ENCODE results near the gene RPL13. TPM values are rescaled to one million over a fixed set of nuclear protein-coding genes. Genes with fewer than 3 reads are reported as not detected.
A peak's percentile ranks its signal among the peaks of the same experiment; 100 is the strongest.

Gene RPL13
- total RNA-seq, 2 experiments from 2014 or later, result 2,814 to 2,845 TPM

DNA sequence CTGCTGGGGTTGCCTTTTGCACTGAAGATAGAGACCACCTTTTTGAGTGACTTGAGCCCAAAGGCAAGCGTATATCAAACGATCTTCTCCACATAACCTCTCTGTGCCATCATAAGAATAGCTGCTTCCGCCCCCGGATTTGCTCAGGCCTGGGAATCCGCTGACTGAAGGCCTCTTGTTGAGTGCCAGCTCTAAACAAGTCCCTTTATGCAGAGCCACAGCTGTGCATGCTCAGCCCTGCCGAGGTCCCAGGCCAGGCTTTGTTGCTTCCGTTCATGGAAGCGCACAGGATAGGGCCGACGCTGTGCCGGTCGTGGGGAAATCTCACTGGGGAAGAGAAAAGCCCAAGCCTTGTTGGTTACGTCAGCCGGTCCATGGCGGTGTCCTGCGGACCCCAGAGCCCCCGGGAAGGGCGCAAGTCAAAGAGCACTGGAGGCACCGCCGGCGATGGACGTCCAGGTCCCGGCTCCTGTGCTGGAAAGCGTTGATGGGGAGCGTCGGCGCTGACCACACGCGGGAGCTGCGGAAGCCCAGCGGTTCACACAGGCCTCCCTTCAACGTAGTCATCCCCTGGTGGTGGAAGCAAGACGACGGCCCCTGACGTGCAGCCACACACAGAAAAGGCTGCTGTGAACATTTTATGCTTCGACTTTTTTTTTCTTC lies 23.5 kb upstream of the RPL13 start:
- H3K4me3 Mint-ChIP-seq, result no peak overlapping the region
- H3K27ac Mint-ChIP-seq, result no peak overlapping the region
- H3K4me1 Mint-ChIP-seq, result peaks cover 16% of the 10 kb centered on the region
- peaks cover 28% of the 10 kb centered on the region for H3K36me3 Mint-ChIP-seq
- H3K9me3 Mint-ChIP-seq, result no peaks in the 10 kb centered on the region
- H3K27me3 Mint-ChIP-seq, result no peaks in the 10 kb centered on the region
- DNase-seq, result no peak

DNA sequence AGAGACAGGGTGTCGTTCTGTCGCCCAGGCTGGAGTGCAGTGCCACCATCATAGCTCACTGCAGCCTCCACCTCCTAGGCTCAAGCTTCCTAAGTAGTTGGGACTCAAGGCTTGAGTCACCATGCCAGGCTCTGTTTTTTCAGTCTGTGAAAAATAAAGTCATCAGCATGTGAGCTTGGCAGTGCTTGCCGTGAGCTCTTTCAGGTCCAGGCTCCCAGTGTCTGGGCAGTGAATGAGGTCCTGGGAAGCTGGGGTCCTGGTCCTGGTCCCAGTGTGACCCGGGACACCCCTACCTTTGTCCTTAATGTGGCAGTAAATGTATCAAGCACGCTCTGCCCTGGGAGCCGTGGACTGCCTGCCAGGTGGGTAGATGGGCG lies 22.9 kb upstream of the RPL13 start:
- H3K4me1 Mint-ChIP-seq, result peaks cover 16% of the 10 kb centered on the region
- no peak for DNase-seq
- no peaks in the 10 kb centered on the region for H3K27me3 Mint-ChIP-seq
- no peaks in the 10 kb centered on the region for H3K9me3 Mint-ChIP-seq
- H3K27ac Mint-ChIP-seq, result no peak overlapping the region
- H3K36me3 Mint-ChIP-seq, result peaks cover 27% of the 10 kb centered on the region
- no peak overlapping the region for H3K4me3 Mint-ChIP-seq

- peaks cover 16% of the 10 kb centered on the region for H3K4me1 Mint-ChIP-seq
- no peaks in the 10 kb centered on the region for H3K27me3 Mint-ChIP-seq
- H3K27ac Mint-ChIP-seq, result no peak overlapping the region
- no peak overlapping the region for H3K4me3 Mint-ChIP-seq
- no peak for DNase-seq
- peaks cover 23% of the 10 kb centered on the region for H3K36me3 Mint-ChIP-seq
- no peaks in the 10 kb centered on the region for H3K9me3 Mint-ChIP-seq
Measured at GRCh38 chr16:89538286-89538685, 22.2 kb upstream of the RPL13 start.

DNA sequence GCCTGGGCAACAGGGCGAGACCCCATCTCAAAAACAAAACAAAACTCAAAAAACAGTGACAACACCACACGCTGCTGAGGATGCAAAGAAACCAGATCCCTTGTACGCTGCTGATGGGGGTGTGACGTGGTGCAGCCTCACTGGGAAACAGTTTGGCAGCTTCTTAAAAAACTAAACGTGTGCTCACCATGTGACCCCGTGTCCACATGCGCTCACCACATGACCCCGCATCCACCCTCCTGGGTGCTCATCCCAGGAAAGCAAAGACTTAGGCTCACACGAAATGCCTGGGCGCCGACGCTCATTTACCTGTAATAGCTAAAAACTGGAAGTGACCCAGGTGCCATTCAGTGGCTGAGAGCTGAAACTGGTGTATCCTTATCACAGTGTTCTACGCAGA lies 19.9 kb upstream of the RPL13 start:
- H3K27ac Mint-ChIP-seq, result no peak overlapping the region
- no peaks in the 10 kb centered on the region for H3K9me3 Mint-ChIP-seq
- peaks cover 2% of the 10 kb centered on the region for H3K36me3 Mint-ChIP-seq
- no peaks in the 10 kb centered on the region for H3K27me3 Mint-ChIP-seq
- DNase-seq, result no peak
- no peak overlapping the region for H3K4me3 Mint-ChIP-seq
- H3K4me1 Mint-ChIP-seq, result no peaks in the 10 kb centered on the region

DNA sequence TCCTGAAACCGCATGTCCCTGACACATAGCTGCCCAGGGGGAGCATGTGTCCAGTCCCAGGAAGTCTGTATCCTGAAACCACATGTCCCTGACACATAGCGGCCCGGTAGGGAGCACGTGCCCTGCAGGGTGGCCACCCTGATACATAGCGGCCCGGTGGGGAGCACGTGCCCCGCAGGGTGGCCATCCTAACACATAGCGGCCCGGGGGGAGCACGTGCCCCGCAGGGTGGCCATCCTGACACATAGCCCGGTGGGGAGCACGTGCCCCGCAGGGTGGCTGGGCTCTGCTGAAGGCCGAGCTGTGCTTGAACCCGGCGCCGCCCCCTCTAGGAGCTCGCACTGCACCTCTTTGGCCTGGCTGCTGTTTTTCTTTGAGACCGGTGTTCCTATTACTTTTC lies 18.7 kb upstream of the RPL13 start:
- H3K36me3 Mint-ChIP-seq, result peaks cover 2% of the 10 kb centered on the region
- H3K4me1 Mint-ChIP-seq, result no peaks in the 10 kb centered on the region
- H3K4me3 Mint-ChIP-seq, result no peak overlapping the region
- no peaks in the 10 kb centered on the region for H3K9me3 Mint-ChIP-seq
- no peak for DNase-seq
- H3K27ac Mint-ChIP-seq, result no peak overlapping the region
- no peaks in the 10 kb centered on the region for H3K27me3 Mint-ChIP-seq

GRCh38 chr16:89544113-89544512 lies 16.4 kb upstream of the RPL13 start:
- Mint-ChIP-seq H3K27me3 (no peaks in the 10 kb centered on the region), H3K36me3 (peaks cover 10% of the 10 kb centered on the region), H3K27ac (no peak overlapping the region), H3K9me3 (no peaks in the 10 kb centered on the region), H3K4me1 (peaks cover 10% of the 10 kb centered on the region), H3K4me3 (no peak overlapping the region)
- no peak for DNase-seq

DNA sequence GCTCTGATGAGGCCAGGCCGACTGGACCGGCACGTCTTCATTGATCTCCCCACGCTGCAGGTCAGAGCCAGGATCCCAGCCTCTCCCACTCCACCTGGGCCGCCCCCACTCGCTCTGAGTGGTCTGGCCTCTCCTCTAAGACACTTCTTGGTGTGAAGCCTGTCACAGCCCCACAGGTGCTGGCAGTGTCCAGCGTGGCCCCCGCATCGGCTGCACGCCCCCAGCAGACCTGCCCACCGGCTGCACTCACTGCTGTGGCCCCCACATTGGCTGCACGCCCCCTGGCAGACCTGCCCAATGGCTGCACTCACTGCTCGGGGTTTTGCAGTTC lies 15.8 kb upstream of the RPL13 start:
- H3K27me3 Mint-ChIP-seq, result no peaks in the 10 kb centered on the region
- H3K36me3 Mint-ChIP-seq, result peaks cover 16% of the 10 kb centered on the region
- DNase-seq, result no peak
- no peak overlapping the region for H3K4me3 Mint-ChIP-seq
- H3K4me1 Mint-ChIP-seq, result peaks cover 16% of the 10 kb centered on the region
- no peak overlapping the region for H3K27ac Mint-ChIP-seq
- H3K9me3 Mint-ChIP-seq, result no peaks in the 10 kb centered on the region

GRCh38 chr16:89545044-89545830 lies 15.2 kb upstream of the RPL13 start:
- H3K4me3 Mint-ChIP-seq, result no peak overlapping the region
- no peak for DNase-seq
- peaks cover 16% of the 10 kb centered on the region for H3K36me3 Mint-ChIP-seq
- peaks cover 20% of the 10 kb centered on the region for H3K4me1 Mint-ChIP-seq
- no peaks in the 10 kb centered on the region for H3K27me3 Mint-ChIP-seq
- no peak overlapping the region for H3K27ac Mint-ChIP-seq
- no peaks in the 10 kb centered on the region for H3K9me3 Mint-ChIP-seq

DNA sequence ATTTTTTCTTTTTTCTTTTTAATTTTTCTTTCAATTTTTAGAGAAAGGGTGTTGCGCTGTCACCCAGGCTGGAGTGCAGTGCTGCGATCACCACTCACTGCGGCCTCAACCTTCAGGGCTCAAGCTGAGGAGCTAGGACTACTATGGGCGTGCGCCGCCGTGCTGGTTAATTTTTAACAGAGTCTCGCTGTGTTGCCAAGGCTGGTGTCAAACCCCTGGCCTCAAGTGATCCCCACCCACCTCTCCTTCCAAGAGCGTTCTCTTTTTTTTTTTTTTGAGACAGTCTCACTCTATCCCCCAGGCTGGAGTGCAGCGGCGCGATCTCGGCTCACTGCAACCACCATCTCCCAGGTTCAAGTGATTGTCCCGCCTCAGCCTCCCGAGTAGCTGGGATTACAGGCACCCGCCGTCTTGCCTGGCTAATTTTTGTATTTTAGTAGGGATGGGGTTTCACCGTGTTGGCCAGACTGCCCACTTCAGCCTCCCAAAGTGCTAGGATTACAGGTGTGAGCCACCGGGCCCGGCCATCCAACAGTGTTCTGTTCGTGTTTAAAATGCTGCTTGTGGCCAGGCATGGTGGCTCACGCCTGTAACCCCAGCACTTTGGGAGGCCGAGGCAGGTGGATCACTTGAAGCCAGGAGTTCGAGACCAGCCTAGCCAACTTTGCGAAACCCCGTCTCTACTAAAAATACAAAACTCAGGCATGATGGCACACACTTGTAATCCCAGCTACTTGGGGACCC lies 14.5 kb upstream of the RPL13 start:
- no peak for DNase-seq
- H3K27me3 Mint-ChIP-seq, result no peaks in the 10 kb centered on the region
- no peak overlapping the region for H3K27ac Mint-ChIP-seq
- peaks cover 16% of the 10 kb centered on the region for H3K36me3 Mint-ChIP-seq
- no peaks in the 10 kb centered on the region for H3K9me3 Mint-ChIP-seq
- H3K4me3 Mint-ChIP-seq, result no peak overlapping the region
- peaks cover 24% of the 10 kb centered on the region for H3K4me1 Mint-ChIP-seq

DNA sequence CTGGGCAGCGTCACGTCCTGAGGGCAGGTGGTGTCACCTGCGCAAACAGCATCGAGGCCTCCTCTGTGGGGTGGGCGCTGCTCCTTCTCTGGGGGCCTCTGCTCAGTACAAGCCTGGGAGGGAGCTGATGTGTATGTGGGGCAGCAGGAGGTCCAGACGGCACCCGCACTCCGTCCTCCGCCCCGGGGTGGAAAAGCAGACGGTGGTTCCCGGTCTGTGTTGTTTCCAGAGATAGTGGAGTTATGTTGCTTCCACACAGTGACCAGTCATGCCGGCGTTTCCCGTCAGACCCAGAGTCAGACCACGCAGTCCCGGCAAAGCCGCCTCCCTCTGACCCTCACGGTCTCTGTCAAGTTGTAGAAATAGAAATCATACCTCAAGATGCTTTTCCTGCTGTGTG lies 13.7 kb upstream of the RPL13 start:
- Mint-ChIP-seq H3K36me3 (peaks cover 19% of the 10 kb centered on the region), H3K4me3 (no peak overlapping the region), H3K4me1 (peaks cover 24% of the 10 kb centered on the region), H3K9me3 (no peaks in the 10 kb centered on the region), H3K27me3 (no peaks in the 10 kb centered on the region), H3K27ac (no peak overlapping the region)
- DNase-seq, result no peak

- Mint-ChIP-seq H3K27me3 (no peaks in the 10 kb centered on the region), H3K27ac (no peak overlapping the region), H3K4me1 (peaks cover 24% of the 10 kb centered on the region)
Measured at GRCh38 chr16:89547291-89547690, 13.2 kb upstream of the RPL13 start.

GRCh38 chr16:89547860-89548259 lies 12.6 kb upstream of the RPL13 start:
- Mint-ChIP-seq H3K27ac (peak overlapping the region; percentile 82), H3K9me3 (no peaks in the 10 kb centered on the region)

More at GRCh38 chr16:89547291-89547690, 13.2 kb upstream of the RPL13 start:
- Mint-ChIP-seq H3K36me3 (peaks cover 19% of the 10 kb centered on the region), H3K9me3 (no peaks in the 10 kb centered on the region), H3K4me3 (no peak overlapping the region)
- DNase-seq, result no peak

GRCh38 chr16:89548344-89549006 lies 12.0 kb upstream of the RPL13 start:
- DNase-seq, result no peak
- peak overlapping the region; percentile 46 for H3K4me3 Mint-ChIP-seq
- H3K36me3 Mint-ChIP-seq, result peaks cover 19% of the 10 kb centered on the region
- no peaks in the 10 kb centered on the region for H3K27me3 Mint-ChIP-seq
- peaks cover 24% of the 10 kb centered on the region for H3K4me1 Mint-ChIP-seq
- peak overlapping the region; percentile 82 for H3K27ac Mint-ChIP-seq
- no peaks in the 10 kb centered on the region for H3K9me3 Mint-ChIP-seq

More at GRCh38 chr16:89547860-89548259, 12.6 kb upstream of the RPL13 start:
- peaks cover 24% of the 10 kb centered on the region for H3K4me1 Mint-ChIP-seq
- no peak overlapping the region for H3K4me3 Mint-ChIP-seq
- H3K27me3 Mint-ChIP-seq, result no peaks in the 10 kb centered on the region
- peaks cover 21% of the 10 kb centered on the region for H3K36me3 Mint-ChIP-seq
- DNase-seq, result no peak

DNA sequence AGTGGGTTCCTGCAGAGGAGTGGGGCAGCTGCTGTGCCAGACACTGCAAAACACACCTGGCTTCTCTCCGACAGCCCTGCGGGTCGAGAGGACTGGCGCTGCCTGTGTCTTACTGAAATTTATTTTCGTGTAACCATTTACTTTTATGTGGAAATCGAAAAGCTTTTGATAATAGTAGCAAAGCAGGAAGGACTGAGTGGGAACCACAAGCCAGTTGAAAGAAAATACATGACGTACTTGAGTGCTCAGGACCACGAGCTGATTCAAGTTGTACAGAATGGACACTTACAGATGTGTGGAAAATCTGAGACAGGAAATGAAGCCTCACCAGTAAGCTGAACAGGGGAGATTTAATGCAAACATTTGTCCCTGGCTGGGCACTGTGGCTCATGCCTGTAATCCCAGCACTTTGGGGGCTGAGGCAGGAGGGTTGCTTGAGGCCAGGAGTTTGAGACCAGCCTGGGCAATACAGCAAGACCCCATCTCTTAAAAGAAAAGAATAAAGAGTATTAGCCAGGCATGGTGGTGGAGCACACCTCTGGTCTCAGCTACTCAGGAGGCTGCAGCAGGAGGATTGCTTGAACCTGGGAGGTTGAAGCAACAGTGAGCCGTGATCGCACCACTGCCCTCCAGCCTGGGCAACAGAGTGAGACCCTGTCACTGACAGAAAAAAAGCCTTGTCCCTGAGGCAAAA lies 11.3 kb upstream of the RPL13 start:
- Mint-ChIP-seq H3K27me3 (no peaks in the 10 kb centered on the region), H3K27ac (peak overlapping the region; percentile 82), H3K9me3 (no peaks in the 10 kb centered on the region), H3K36me3 (peaks cover 19% of the 10 kb centered on the region), H3K4me1 (peaks cover 24% of the 10 kb centered on the region), H3K4me3 (peak overlapping the region; percentile 46)
- DNase-seq, result peak; percentile 29
